H1 (cell line): ENCODE data around the gene SENP3. TPM values are rescaled to one million over a fixed set of nuclear protein-coding genes. Genes with fewer than 3 reads are reported as not detected.

Experiments used
- CTCF ChIA-PET: fragments of 300-600 bp; sonication (Branson Sonifier 250); formaldehyde crosslinking; loops from one replicate; lab custom pipeline; 2021; ENCODE audit not compliant: partially characterized antibody; lab: Charles Lee
- POLR2A ChIA-PET: fragments of 300-600 bp; sonication (Branson Sonifier 250); formaldehyde crosslinking; loops from one replicate; lab custom pipeline; 2021; ENCODE audit warnings: inconsistent platforms; ENCODE audit not compliant: partially characterized antibody; lab: Charles Lee
- DNase-seq, 2 experiments: peaks; one replicate each; pipeline versions ENCODE4 v3.0.0 to v3.0.0-alpha.2; 2010 to 2022; ENCODE audit warnings: low spot score in 2 of 2, low read depth in 1 of 2, mixed read lengths in 1 of 2
- FAIRE-seq: peaks from 2 replicates; lab custom pipeline; 2011; peaks lifted over from hg19 to GRCh38; lab: Jason Lieb, UNC
- H2AFZ ChIP-seq: 2 replicates; pipeline ENCODE4 v1.8.1; 2012; ENCODE audit warnings: low read length, inconsistent platforms
- H2AK5ac ChIP-seq: 2 replicates; pipeline ENCODE4 v1.6.1; 2013; ENCODE audit warnings: low read depth, low read length
- H2BK120ac ChIP-seq: replicated peaks from 2 replicates; pipeline ENCODE3; 2013; ENCODE audit warnings: low read depth, low read length, inconsistent platforms
- H2BK12ac ChIP-seq: 2 replicates; pipeline ENCODE4 v1.6.1; 2013; ENCODE audit warnings: low read depth, low read length
- H2BK15ac ChIP-seq: 2 replicates; pipeline ENCODE4 v1.6.1; 2013; ENCODE audit warnings: low read length
- H2BK20ac ChIP-seq: 2 replicates; pipeline ENCODE4 v1.6.1; 2013; ENCODE audit warnings: low read length
- H2BK5ac ChIP-seq: 2 replicates; pipeline ENCODE4 v1.6.1; 2013; ENCODE audit warnings: low read depth, low read length
- H3K14ac ChIP-seq: 2 replicates; pipeline ENCODE4 v1.6.1; 2013; ENCODE audit warnings: inconsistent platforms; ENCODE audit not compliant: insufficient read length
- H3K18ac ChIP-seq: 2 replicates; pipeline ENCODE4 v1.6.1; 2013; ENCODE audit warnings: low read length; ENCODE audit errors: extremely low read depth
- H3K23ac ChIP-seq: 2 replicates; pipeline ENCODE4 v1.6.1; 2013; ENCODE audit warnings: inconsistent platforms; ENCODE audit not compliant: insufficient read length
- H3K23me2 ChIP-seq: 2 replicates; pipeline ENCODE4 v1.6.1; 2013; ENCODE audit warnings: low read depth, low read length
- H3K27ac ChIP-seq: 2 replicates; pipeline ENCODE4 v1.6.1; 2011; ENCODE audit warnings: low read depth, low read length, inconsistent platforms
- H3K27me3 ChIP-seq, 4 experiments: replicated peaks in 1 of 4; 1 replicate in 1 of 4; 2 replicates in 3 of 4; pipeline versions ENCODE4 v1.6.1 to v1.8.1; 2011 to 2013; ENCODE audit warnings: low read length in 3 of 4, mild to moderate bottlenecking in 3 of 4, inconsistent platforms in 2 of 4, mixed read lengths in 2 of 4, moderate library complexity in 1 of 4; ENCODE audit not compliant: control insufficient read depth in 3 of 4, insufficient read depth in 3 of 4; ENCODE audit errors: extremely low read depth in 1 of 4
- H3K36me3 ChIP-seq, 4 experiments: 2 replicates each; pipeline versions ENCODE4 v1.6.1 to v1.8.1; 2011 to 2013; ENCODE audit warnings: mild to moderate bottlenecking in 4 of 4, low read length in 3 of 4, moderate library complexity in 2 of 4, control low read depth in 1 of 4, inconsistent platforms in 1 of 4; ENCODE audit not compliant: insufficient read depth in 4 of 4, control insufficient read depth in 2 of 4
- H3K4ac ChIP-seq: replicated peaks from 2 replicates; pipeline ENCODE3; 2013; ENCODE audit warnings: low read length, low read depth, mixed read lengths, inconsistent platforms; ENCODE audit not compliant: insufficient read length
- H3K4me1 ChIP-seq, 4 experiments: replicated peaks in 1 of 4; 1 replicate in 1 of 4; 2 replicates in 3 of 4; pipeline versions ENCODE4 v1.6.1 to v1.8.1; 2011 to 2013; ENCODE audit warnings: low read length in 3 of 4, inconsistent platforms in 2 of 4, mixed read lengths in 1 of 4; ENCODE audit not compliant: insufficient read depth in 4 of 4, control insufficient read depth in 3 of 4
- H3K4me2 ChIP-seq, 2 experiments: 2 replicates each; pipeline versions ENCODE4 v1.6.1 to v1.8.1; 2011 to 2013; ENCODE audit warnings: low read depth in 2 of 2, low read length in 2 of 2, control low read depth in 1 of 2, inconsistent platforms in 1 of 2, mild to moderate bottlenecking in 1 of 2; ENCODE audit not compliant: insufficient read depth in 1 of 2
- H3K4me3 ChIP-seq, 4 experiments: fragments of 200-600, 300-600 bp in 1 of 4; sonication (generic), shearing (Covaris generic), sonication (Bioruptor Twin) in 1 of 4; 2 replicates each; pipeline versions ENCODE4 v1.5.1 to v1.8.1; 2011 to 2016; ENCODE audit warnings: low read length in 4 of 4, low read depth in 3 of 4, control low read depth in 2 of 4, inconsistent platforms in 2 of 4, mild to moderate bottlenecking in 2 of 4, mixed read lengths in 1 of 4, moderate library complexity in 1 of 4; ENCODE audit not compliant: insufficient read depth in 2 of 4; ENCODE audit errors: extremely low read depth in 1 of 4
- H3K56ac ChIP-seq: replicated peaks from 2 replicates; pipeline ENCODE3; 2013; ENCODE audit warnings: low read depth, mild to moderate bottlenecking, mixed read lengths, low read length, inconsistent platforms; ENCODE audit not compliant: insufficient read length
- H3K79me1 ChIP-seq: 2 replicates; pipeline ENCODE4 v1.6.1; 2013; ENCODE audit warnings: low read depth, low read length, control low read depth
- H3K79me2 ChIP-seq, 2 experiments: 2 replicates each; pipeline versions ENCODE4 v1.6.1 to v1.8.1; 2012 to 2013; ENCODE audit warnings: low read length in 2 of 2, mild to moderate bottlenecking in 2 of 2, inconsistent platforms in 1 of 2; ENCODE audit not compliant: insufficient read depth in 2 of 2, control insufficient read depth in 1 of 2
- H3K9ac ChIP-seq, 4 experiments: replicated peaks in 1 of 4; 1 replicate in 1 of 4; 2 replicates in 3 of 4; pipeline versions ENCODE4 v1.6.1 to v1.8.1; 2011 to 2013; ENCODE audit warnings: low read depth in 3 of 4, low read length in 3 of 4, control low read depth in 2 of 4, mild to moderate bottlenecking in 2 of 4, moderate library complexity in 2 of 4, inconsistent platforms in 1 of 4; ENCODE audit errors: extremely low read depth in 1 of 4
- H3K9me3 ChIP-seq, 2 experiments: 2 replicates each; pipeline versions ENCODE4 v1.6.1 to v1.8.1; 2012 to 2013; ENCODE audit warnings: mild to moderate bottlenecking in 2 of 2, moderate library complexity in 2 of 2, control low read depth in 1 of 2, inconsistent platforms in 1 of 2, low read depth in 1 of 2, low read length in 1 of 2, mixed read lengths in 1 of 2; ENCODE audit not compliant: insufficient read depth in 2 of 2
- H4K20me1 ChIP-seq, 2 experiments: replicated peaks in 1 of 2; 2 replicates each; pipeline versions ENCODE3 to v1.8.1; 2011 to 2013; ENCODE audit warnings: inconsistent platforms in 2 of 2, low read length in 2 of 2, mild to moderate bottlenecking in 1 of 2; ENCODE audit not compliant: insufficient read depth in 2 of 2, control insufficient read depth in 1 of 2
- H4K5ac ChIP-seq: 2 replicates; pipeline ENCODE4 v1.6.1; 2013; ENCODE audit warnings: low read length, low read depth, mixed read lengths, inconsistent platforms; ENCODE audit not compliant: insufficient read length
- H4K8ac ChIP-seq: 2 replicates; pipeline ENCODE4 v1.8.0; 2013; ENCODE audit warnings: mild to moderate bottlenecking, moderate library complexity, low read length, inconsistent platforms; ENCODE audit not compliant: insufficient read depth; ENCODE audit errors: extremely low read depth
- H4K91ac ChIP-seq: replicated peaks from 2 replicates; pipeline ENCODE3; 2013; ENCODE audit warnings: low read length, mixed read lengths, inconsistent platforms; ENCODE audit not compliant: insufficient read length
- BACH1 ChIP-seq: IDR thresholded peaks from 2 replicates; pipeline ENCODE4 v1.6.1; 2012; ENCODE audit warnings: low read length, improper control_type of control experiment
- CBX5 ChIP-seq: fragments of 300-800, 300-1000 bp; sonication (generic); IDR thresholded peaks from 2 replicates; pipeline ENCODE4 v1.7.1; 2016; ENCODE audit warnings: antibody characterized with exemption, low read length, low read depth
- CHD1 ChIP-seq: IDR thresholded peaks from 2 replicates; pipeline ENCODE4 v1.6.1; 2012; ENCODE audit warnings: low read depth, low read length, improper control_type of control experiment
- CTBP2 ChIP-seq: IDR thresholded peaks from 2 replicates; pipeline ENCODE4 v1.7.0; 2011; ENCODE audit warnings: borderline replicate concordance, mild to moderate bottlenecking, moderate library complexity, mixed read lengths, low read length; ENCODE audit not compliant: insufficient read depth, insufficient read length
- JUN ChIP-seq: IDR thresholded peaks from 2 replicates; pipeline ENCODE4 v1.6.1; 2011; ENCODE audit warnings: low read depth, mild to moderate bottlenecking, improper control_type of control experiment, low read length
- JUND ChIP-seq: IDR thresholded peaks from 2 replicates; pipeline ENCODE4 v1.6.1; 2011; ENCODE audit warnings: mild to moderate bottlenecking, improper control_type of control experiment, low read length
- RBBP5 ChIP-seq: IDR thresholded peaks from 2 replicates; pipeline ENCODE4 v1.7.1; 2012; ENCODE audit warnings: low read depth, mild to moderate bottlenecking, inconsistent platforms, low read length, moderate library complexity, borderline replicate concordance
- SUZ12 ChIP-seq: fragments of 200-600 bp; sonication (generic); IDR thresholded peaks from 2 replicates; pipeline ENCODE4 v1.6.1; 2012; ENCODE audit warnings: mild to moderate bottlenecking, inconsistent platforms, low read length, moderate library complexity, mixed read lengths
- TCF12 ChIP-seq: IDR thresholded peaks from 2 replicates; pipeline ENCODE4 v1.6.1; 2011; ENCODE audit warnings: low read depth, mild to moderate bottlenecking, low read length
- WGBS, 2 experiments: shearing (Covaris generic) in 1 of 2; methylation state at CpG; one replicate each; pipeline versions ENCODE4 v1.1.6 to v1.1.7; 2013 to 2015; ENCODE audit warnings: low lambda C conversion rate in 2 of 2, mixed read lengths in 2 of 2, inconsistent platforms in 1 of 2, low coverage in 1 of 2, missing lambda C conversion rate in 1 of 2; ENCODE audit not compliant: insufficient replicate concordance in 2 of 2, insufficient coverage in 1 of 2, insufficient read length in 1 of 2; ENCODE audit errors: extremely low coverage in 1 of 2, missing lambda C conversion rate in 1 of 2; 5-methylcytosine and 5-hydroxymethylcytosine counted together
- polyA plus RNA-seq, 7 experiments: library from polyadenylated mRNA; depleted of rRNA in 3 of 7; stranded (reverse) in 5 of 7; unstranded in 2 of 7; fragments of >200 nt in 5 of 7; fragments of 200-250 nt in 2 of 7; gene quantifications; 1 replicate in 5 of 7; 2 replicates in 1 of 7; 4 replicates in 1 of 7; pipeline versions ENCODE4 v1.2.1 to v1.2.3, GENCODE V29; 2011 to 2013; ENCODE audit warnings: missing spikeins in 2 of 7, mixed read lengths in 2 of 7
- total RNA-seq: library from RNA; stranded (reverse); fragmentation: NEBNext Ultra II Directional; extraction: Animal tissue kit (Norgen Biotek cat#: 25700); gene quantifications from 2 replicates; pipeline ENCODE4 v1.2.1, GENCODE V29; 2021

SENP3 gene
- total and polyA plus RNA-seq, 2 of the 8 experiments (the other 6 are each of a cell fraction or from before 2014, with no cell fraction given): 86.2 to 129 TPM

DNA sequence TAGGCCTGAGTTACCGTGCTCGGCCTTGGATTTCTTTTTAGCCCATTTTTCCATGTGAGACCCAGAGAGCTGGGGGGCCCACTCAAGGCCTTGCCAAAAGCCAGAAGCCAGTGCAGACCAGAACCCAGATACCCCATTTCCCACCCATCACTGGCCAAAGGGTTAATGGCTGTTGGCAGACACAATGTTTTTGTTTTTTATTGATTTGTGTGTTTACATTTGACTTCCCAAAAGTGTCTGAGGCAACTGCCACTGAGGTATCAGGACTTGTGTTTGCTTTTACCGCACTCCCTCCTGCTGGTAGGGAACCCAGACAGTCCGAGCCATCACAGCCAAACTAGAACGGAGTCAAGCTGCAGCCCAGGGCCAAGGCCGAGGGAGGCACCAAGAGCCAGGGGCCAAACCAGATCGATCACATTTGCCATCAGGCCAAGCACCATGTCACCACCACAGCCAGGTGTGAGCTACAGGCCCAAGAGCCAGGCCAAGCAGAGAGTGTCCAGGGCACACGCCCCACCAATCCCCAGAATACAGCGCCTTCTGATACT lies 20.6 kb upstream of the SENP3 start:
- Histone ChIP-seq H3K36me3 (no peaks in the 10 kb centered on the region), H3K4me1 (no peaks in the 10 kb centered on the region), H3K9ac (no peak overlapping the region), H3K4me2 (no peak overlapping the region), H3K79me2 (no peaks in the 10 kb centered on the region), H2BK12ac (no peak overlapping the region), H3K56ac (no peak overlapping the region), H2BK15ac (no peak overlapping the region), H4K91ac (no peak overlapping the region), H4K5ac (no peak overlapping the region), H2BK120ac (no peak overlapping the region), H2AK5ac (no peak overlapping the region), H3K4me3 (no peak overlapping the region), H2AFZ (no peak overlapping the region), H3K4ac (no peak overlapping the region), H3K23me2 (no peaks in the 10 kb centered on the region), H3K23ac (no peak overlapping the region), H3K9me3 (peaks cover 0 to 4% of the 10 kb centered on the region in 2 experiments; a peak in 1 of 4 replicates), H3K27me3 (no peaks in the 10 kb centered on the region), H4K20me1 (no peaks in the 10 kb centered on the region), H4K8ac (no peak overlapping the region), H3K27ac (no peak overlapping the region), H2BK20ac (no peak overlapping the region), H3K18ac (no peak overlapping the region), H3K14ac (no peak overlapping the region), H2BK5ac (no peak overlapping the region), H3K79me1 (no peaks in the 10 kb centered on the region)
- WGBS, 2 experiments: 91% methylated on average over 9 of the region's 9 CpGs; no CpG with 5 or more reads in 1 of the 2 experiments
- TF ChIP-seq SUZ12: no peak
- TF ChIP-seq JUND: no peak
- no peak for TF ChIP-seq RBBP5
- no peak for TF ChIP-seq JUN
- TF ChIP-seq CHD1: no peak
- no peak for TF ChIP-seq BACH1
- TF ChIP-seq CBX5: no peak
- no peak for TF ChIP-seq TCF12
- no peak for TF ChIP-seq CTBP2
- no peak for DNase-seq
- POLR2A ChIA-PET: interaction anchor here (0.7 to 1.0 kb wide), 2 partner anchors 16 to 57 kb away, joined by 3 to 4 read pairs; partner anchors contain the start of gene POLR2A
- CTCF ChIA-PET: interaction anchor here (0.6 to 3.8 kb wide), 9 partner anchors 10 to 145 kb away, joined by 3 to 14 read pairs (median 3); partner anchors contain the start of gene SOX15
- no peak for FAIRE-seq
